Stimulated activated CD8-positive, alpha-beta memory T cell treated with anti-CD3 and anti-CD28 coated beads, Interleukin-4, amount 100 ng/mL, for 4 hours (primary cell): ENCODE results near the gene PCDHA5.
"Not testable (repeated sequence)": the region's sequence is repeated elsewhere in the genome, so short reads cannot be mapped to it uniquely, and the experiment has no call there.

ENCODE experiments used
- DNase-seq, 2 donors: peaks; one replicate each; pipeline ENCODE4 v3.0.0-alpha.2; 2020; ENCODE audit warnings: low read depth in 2 of 2, low spot score in 1 of 2

The PCDHA5 gene

GRCh38 chr5:140822969-140823368, 1.6 kb downstream of the PCDHA5 start:
- not testable (repeated sequence) for DNase-seq

GRCh38 chr5:140823475-140823874, 2.1 kb downstream of the PCDHA5 start:
- DNase-seq, result no peak

GRCh38 chr5:140827704-140828361, 6.4 kb downstream of the PCDHA5 start, which contains the start of gene PCDHA6:
Gene PCDHA6, plus strand, starts transcription at chr5:140827960. Its CDS starts 132 bp downstream, at chr5:140828092.
- no peak for DNase-seq

GRCh38 chr5:140828362-140828737, 6.9 kb downstream of the PCDHA5 start:
- DNase-seq, result no peak

- not testable (repeated sequence) for DNase-seq
These were observed 8.4 kb downstream of the PCDHA5 start for GRCh38 chr5:140829511-140830501.

GRCh38 chr5:140833993-140834392, 12.6 kb downstream of the PCDHA5 start, which contains the start of gene PCDHA7:
Gene PCDHA7, plus strand, starts transcription at chr5:140834269. Its CDS starts 115 bp downstream, at chr5:140834384.
- DNase-seq, result no peak

- not testable (repeated sequence) for DNase-seq
These were observed 13.1 kb downstream of the PCDHA5 start for GRCh38 chr5:140834439-140835008.

- no peak for DNase-seq
These were observed 14.5 kb downstream of the PCDHA5 start for GRCh38 chr5:140835622-140836510.

GRCh38 chr5:140840978-140841962, 19.9 kb downstream of the PCDHA5 start, which contains the start of gene PCDHA8:
Gene PCDHA8, plus strand, starts transcription at chr5:140841187. Its CDS starts 135 bp downstream, at chr5:140841322.
- DNase-seq, result no peak

- no peak for DNase-seq
These were observed 21.7 kb downstream of the PCDHA5 start for GRCh38 chr5:140842798-140843733.

- DNase-seq, result not testable (repeated sequence)
These were observed 27.0 kb downstream of the PCDHA5 start, which contains the start of gene PCDHA9 for GRCh38 chr5:140848139-140849102. Gene PCDHA9, plus strand, starts transcription at chr5:140848382. Its CDS starts 114 bp downstream, at chr5:140848496.

GRCh38 chr5:140849831-140850634, 28.6 kb downstream of the PCDHA5 start:
- not testable (repeated sequence) for DNase-seq

- no peak for DNase-seq
These were observed 34.6 kb downstream of the PCDHA5 start, which contains the start of gene PCDHA10 for GRCh38 chr5:140855772-140856674. Gene PCDHA10, plus strand, starts transcription at chr5:140855897. Its CDS starts 152 bp downstream, at chr5:140856049.

GRCh38 chr5:140857177-140857986, 36.0 kb downstream of the PCDHA5 start:
- no peak for DNase-seq
